Measurements from ENCODE around the gene SLC1A3.
"Not testable (repeated sequence)": the region's sequence is repeated elsewhere in the genome, so short reads cannot be mapped to it uniquely, and the experiment has no call there.

SLC1A3 gene

GRCh38 chr5:36573438-36573837 lies 33.0 kb upstream of the SLC1A3 start:
- FAIRE-seq (no peak), DNase-seq (ENCODE audit: insufficient read length, low spot score) (no peak)
- TF ChIP-seq CTCF (IDR thresholded peaks at IDR 0.05; ENCODE audit: insufficient read depth, missing control alignments) = no peak

DNA sequence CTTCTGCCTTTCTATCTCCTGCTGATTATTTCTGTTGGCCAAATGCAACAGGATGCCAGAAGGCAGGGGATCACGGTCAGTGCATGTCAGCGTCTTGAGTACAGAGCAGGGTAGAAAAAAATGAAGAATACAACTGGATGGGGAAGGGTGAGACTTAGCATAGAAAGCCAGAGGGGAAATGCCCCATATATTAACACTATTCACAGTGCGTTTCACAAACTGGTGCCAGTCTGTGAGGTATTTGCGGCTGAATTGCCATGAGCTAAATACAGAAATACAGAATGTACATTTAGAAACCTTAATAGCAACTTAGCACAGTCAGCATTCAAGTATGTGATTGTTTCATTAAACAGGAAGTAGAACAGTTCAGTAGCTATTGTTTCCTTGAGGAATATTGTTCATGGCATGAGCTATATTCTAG lies 31.0 kb upstream of the SLC1A3 start:
- FAIRE-seq (no peak), DNase-seq (ENCODE audit: insufficient read length, low spot score) (no peak)
- no peak for TF ChIP-seq CTCF (IDR thresholded peaks at IDR 0.05; ENCODE audit: insufficient read depth, missing control alignments)

DNA sequence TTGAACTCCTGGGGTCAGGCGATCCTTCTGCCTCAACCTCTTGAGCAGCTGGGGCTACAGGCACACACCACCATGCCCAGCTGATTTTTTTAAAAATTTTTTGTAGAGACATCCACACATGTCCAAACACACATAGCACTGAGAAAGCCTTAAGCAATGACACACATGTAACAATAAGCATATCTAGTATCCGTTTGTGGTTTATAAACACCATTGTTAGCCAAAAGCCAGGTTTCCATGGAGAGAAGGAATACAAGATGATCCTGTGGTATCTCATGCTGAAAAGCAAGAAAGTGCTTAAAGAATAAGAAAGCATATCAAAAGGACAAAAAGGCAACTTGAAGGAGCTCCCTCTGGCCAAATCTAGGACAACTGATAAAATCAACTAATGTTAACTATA lies 29.7 kb upstream of the SLC1A3 start:
- no peak for TF ChIP-seq CTCF (IDR thresholded peaks at IDR 0.05; ENCODE audit: insufficient read depth, missing control alignments)
- FAIRE-seq (no peak), DNase-seq (ENCODE audit: insufficient read length, low spot score) (no peak)

DNA sequence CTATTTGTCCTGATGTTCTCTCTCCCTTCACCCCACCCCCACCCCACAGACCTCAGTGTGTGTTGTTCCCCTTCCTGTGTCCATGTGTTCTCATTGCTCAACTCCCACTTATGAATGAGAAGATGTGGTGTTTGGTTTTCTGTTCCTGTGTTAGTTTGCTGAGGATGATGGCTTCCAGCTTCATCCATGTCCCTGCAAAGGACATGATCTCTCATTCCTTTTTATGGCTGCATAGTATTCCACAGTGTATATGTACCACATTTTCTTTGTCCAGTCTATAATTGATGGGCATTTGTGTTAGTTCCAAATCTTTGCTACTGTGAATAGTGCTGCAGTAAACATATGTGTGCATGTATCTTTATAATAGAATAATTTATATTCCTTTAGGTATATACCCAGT lies 26.5 kb upstream of the SLC1A3 start:
- not testable (repeated sequence) for FAIRE-seq

DNA sequence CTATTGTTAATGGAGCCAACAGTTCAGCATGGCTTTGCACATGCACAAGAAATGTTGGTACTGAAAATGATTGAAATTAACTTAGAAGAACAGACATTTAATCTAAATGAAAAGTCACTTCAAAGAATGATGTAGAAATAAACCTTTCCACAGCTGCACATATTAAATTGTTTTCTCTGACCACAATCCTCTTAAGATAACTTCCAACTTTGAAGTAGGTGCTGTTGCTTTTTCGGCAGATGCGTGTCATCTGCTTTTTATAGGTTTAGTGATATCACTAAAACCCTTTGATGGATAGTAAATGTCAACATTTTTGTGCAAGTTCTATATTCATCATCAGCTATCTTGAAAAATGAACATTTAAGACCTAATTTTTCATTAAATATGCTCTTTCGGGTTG lies 25.3 kb upstream of the SLC1A3 start:
- DNase-seq (ENCODE audit: insufficient read length, low spot score) (no peak), FAIRE-seq (no peak)
- no peak for TF ChIP-seq CTCF (IDR thresholded peaks at IDR 0.05; ENCODE audit: insufficient read depth, missing control alignments)

More for the DNA sequence above, 26.5 kb upstream of the SLC1A3 start:
- DNase-seq (ENCODE audit: insufficient read length, low spot score) = not testable (repeated sequence)

GRCh38 chr5:36584009-36584875 lies 22.2 kb upstream of the SLC1A3 start:
- FAIRE-seq (no peak), DNase-seq (ENCODE audit: insufficient read length, low spot score) (no peak)
- TF ChIP-seq CTCF (IDR thresholded peaks at IDR 0.05; ENCODE audit: insufficient read depth, missing control alignments) = no peak

- DNase-seq (ENCODE audit: insufficient read length, low spot score) = no peak
These were observed 20.7 kb upstream of the SLC1A3 start for GRCh38 chr5:36585701-36586100.

More at GRCh38 chr5:36585701-36586100, 20.7 kb upstream of the SLC1A3 start:
- no peak for FAIRE-seq
- TF ChIP-seq CTCF (IDR thresholded peaks at IDR 0.05; ENCODE audit: insufficient read depth, missing control alignments) = no peak
